SK-N-SH treated with all-trans-retinoic acid at 6 μM for 48 hours (cell line): ENCODE measurements around the gene SARDH.

Experiments used
- ATAC-seq: fragments of 200-7000 bp; cut with Tn5 transposase; 3 replicates; pipeline ENCODE4 v1.9.1; 2020; ENCODE audit warnings: mild to moderate bottlenecking, moderate library complexity
- ARNTL ChIP-seq: fragments of 450-650 bp; formaldehyde crosslinking; IDR thresholded peaks from 2 replicates; pipeline ENCODE4 v1.5.0; 2020; ENCODE audit warnings: low read depth, mild to moderate bottlenecking, moderate library complexity, borderline replicate concordance
- BACH2 ChIP-seq: fragments of 250-450 bp; sonication (Bioruptor Pico); IDR thresholded peaks from 2 replicates; pipeline ENCODE4 v1.9.0; 2021; ENCODE audit warnings: mild to moderate bottlenecking, borderline replicate concordance
- CREB5 ChIP-seq: fragments of 250-450 bp; sonication (Bioruptor Pico); IDR thresholded peaks from 2 replicates; pipeline ENCODE4 v1.5.1; 2020; ENCODE audit warnings: low read depth, mild to moderate bottlenecking, moderate library complexity
- CSDC2 ChIP-seq: fragments of 250-450 bp; sonication (Bioruptor Pico); IDR thresholded peaks from 2 replicates; pipeline ENCODE4 v1.5.0; 2020; ENCODE audit warnings: mild to moderate bottlenecking, moderate library complexity
- ESRRG ChIP-seq: fragments of 250-450 bp; sonication (Bioruptor Pico); IDR thresholded peaks from 2 replicates; pipeline ENCODE4 v1.6.1; 2021; ENCODE audit warnings: mild to moderate bottlenecking
- GLIS3 ChIP-seq: fragments of 250-450 bp; sonication (Bioruptor Pico); IDR thresholded peaks from 2 replicates; pipeline ENCODE4 v1.5.0; 2020; ENCODE audit warnings: mild to moderate bottlenecking, moderate library complexity
- ISL1 ChIP-seq: fragments of 250-450 bp; sonication (Bioruptor Pico); IDR thresholded peaks from 2 replicates; pipeline ENCODE4 v2.1.2; 2022; ENCODE audit warnings: mild to moderate bottlenecking, moderate library complexity
- PATZ1 ChIP-seq: fragments of 250-450 bp; sonication (Bioruptor Pico); IDR thresholded peaks from 2 replicates; pipeline ENCODE4 v1.8.0; 2020; ENCODE audit warnings: mild to moderate bottlenecking, moderate library complexity, borderline replicate concordance
- POU6F1 ChIP-seq: fragments of 250-450 bp; sonication (Bioruptor Pico); IDR thresholded peaks from 2 replicates; pipeline ENCODE4 v1.8.0; 2021; ENCODE audit warnings: low read depth, mild to moderate bottlenecking, moderate library complexity, borderline replicate concordance
- PPARA ChIP-seq: fragments of 250-450 bp; sonication (Bioruptor Pico); IDR thresholded peaks from 2 replicates; pipeline ENCODE4 v1.5.0; 2020; ENCODE audit warnings: mild to moderate bottlenecking, borderline replicate concordance
- RARB ChIP-seq: fragments of 250-450 bp; sonication (Bioruptor Pico); IDR thresholded peaks from 2 replicates; pipeline ENCODE4 v1.8.0; 2021; ENCODE audit warnings: mild to moderate bottlenecking, moderate library complexity
- TCF4 ChIP-seq: fragments of 250-450 bp; sonication (Bioruptor Pico); IDR thresholded peaks from 2 replicates; pipeline ENCODE4 v1.8.0; 2021; ENCODE audit warnings: mild to moderate bottlenecking, moderate library complexity, borderline replicate concordance
- TOX ChIP-seq: fragments of 250-450 bp; sonication (Bioruptor Pico); IDR thresholded peaks from 2 replicates; pipeline ENCODE4 v1.8.0; 2021; ENCODE audit warnings: mild to moderate bottlenecking, moderate library complexity, borderline replicate concordance
- ZC3H10 ChIP-seq: fragments of 250-450 bp; sonication (Bioruptor Pico); IDR thresholded peaks from 2 replicates; pipeline ENCODE4 v1.5.1; 2021; ENCODE audit warnings: mild to moderate bottlenecking, moderate library complexity
- ZFP30 ChIP-seq: fragments of 450-650 bp; formaldehyde crosslinking; IDR thresholded peaks from 2 replicates; pipeline ENCODE4 v1.5.0; 2022; ENCODE audit warnings: mild to moderate bottlenecking, moderate library complexity
- ZNF565 ChIP-seq: fragments of 450-650 bp; formaldehyde crosslinking; conservative IDR thresholded peaks from 2 replicates; pipeline ENCODE4 v1.5.0; 2020; ENCODE audit warnings: low read depth, mild to moderate bottlenecking, moderate library complexity
- ZNF8 ChIP-seq: fragments of 450-650 bp; formaldehyde crosslinking; IDR thresholded peaks from 2 replicates; pipeline ENCODE4 v1.5.0; 2020; ENCODE audit warnings: mild to moderate bottlenecking, moderate library complexity
- TF ChIP-seq, protein P1 (sequence below): fragments of 250-450 bp; sonication (Bioruptor Pico); IDR thresholded peaks from 2 replicates; pipeline ENCODE4 v1.5.1; 2021; ENCODE audit warnings: mild to moderate bottlenecking, moderate library complexity

SARDH gene

GRCh38 chr9:133658442-133659431 lies 79.4 kb downstream of the SARDH start:
- ATAC-seq = no peak
- TF ChIP-seq TCF4 (no peak), BACH2 (no peak), ARNTL (CRISPR knock-in tag) (no peak), ZNF8 (CRISPR knock-in tag) (no peak), CSDC2 (no peak), PATZ1 (CRISPR knock-in tag) (no peak), CREB5 (CRISPR knock-in tag) (no peak)
- TF ChIP-seq, all 23 proteins: peak for 0

GRCh38 chr9:133657120-133657661 lies 81.0 kb downstream of the SARDH start:
- ATAC-seq = no peak
- no peak for TF ChIP-seq RARB (CRISPR knock-in tag)
- TF ChIP-seq, all 23 proteins: peak for 0

GRCh38 chr9:133656211-133657119 lies 81.7 kb downstream of the SARDH start:
- ATAC-seq = no peak
- TF ChIP-seq ZC3H10 (no peak), CREB5 (CRISPR knock-in tag) (no peak), ESRRG (CRISPR knock-in tag) (no peak), POU6F1 (CRISPR knock-in tag) (no peak)

GRCh38 chr9:133655701-133656100 lies 82.5 kb downstream of the SARDH start:
- TF ChIP-seq ZC3H10 (no peak), ZNF565 (no peak), TOX (CRISPR knock-in tag) (no peak), RARB (CRISPR knock-in tag) (no peak), ARNTL (CRISPR knock-in tag) (no peak), ESRRG (CRISPR knock-in tag) (no peak), GLIS3 (CRISPR knock-in tag) (no peak)
- ATAC-seq = no peak

DNA sequence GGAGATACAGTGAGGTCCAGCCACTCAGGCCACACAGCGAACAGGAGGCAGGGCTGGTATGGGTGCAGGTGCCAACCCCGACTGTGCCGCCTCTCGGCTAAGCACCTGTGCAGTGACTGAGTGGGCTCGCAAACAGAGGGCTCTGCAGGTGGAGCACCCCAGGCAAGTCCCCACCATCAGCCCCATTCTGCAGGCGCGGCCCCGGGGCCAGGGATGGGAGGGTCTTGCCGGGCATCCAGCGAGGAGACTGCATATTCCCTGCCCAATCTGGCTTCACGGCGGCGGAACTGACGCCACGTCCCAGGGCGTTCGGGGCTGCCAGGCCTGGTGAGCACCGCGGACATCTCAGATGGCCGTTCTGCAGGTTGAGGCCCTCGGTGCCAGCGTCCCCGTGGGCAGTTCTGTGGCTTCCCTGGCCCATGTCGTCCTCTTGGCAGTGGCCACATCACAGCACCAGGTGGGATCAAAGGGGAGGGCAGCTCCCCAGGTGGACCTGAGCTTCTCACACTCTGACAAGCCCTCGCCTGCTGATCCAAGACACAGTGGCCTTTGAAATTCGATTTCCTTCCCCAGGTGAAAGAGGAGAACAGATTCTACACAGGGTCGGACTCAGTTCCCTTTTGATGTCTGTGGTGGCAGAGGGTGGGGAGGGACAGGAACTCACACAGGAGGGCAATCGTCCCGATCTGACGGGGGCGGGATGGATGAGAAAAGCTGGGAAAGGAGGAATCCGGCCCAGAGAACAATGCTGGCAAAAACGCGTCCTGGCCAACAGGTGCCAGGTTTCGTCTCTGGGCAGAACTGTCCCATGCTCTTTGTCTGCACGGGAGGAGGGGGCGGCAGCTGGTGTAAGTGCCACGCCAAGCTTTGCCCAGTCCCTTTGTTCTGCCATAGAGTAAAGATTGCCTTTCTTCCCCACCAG lies 83.2 kb downstream of the SARDH start:
- ATAC-seq = no peak
- TF ChIP-seq, protein P1, sequence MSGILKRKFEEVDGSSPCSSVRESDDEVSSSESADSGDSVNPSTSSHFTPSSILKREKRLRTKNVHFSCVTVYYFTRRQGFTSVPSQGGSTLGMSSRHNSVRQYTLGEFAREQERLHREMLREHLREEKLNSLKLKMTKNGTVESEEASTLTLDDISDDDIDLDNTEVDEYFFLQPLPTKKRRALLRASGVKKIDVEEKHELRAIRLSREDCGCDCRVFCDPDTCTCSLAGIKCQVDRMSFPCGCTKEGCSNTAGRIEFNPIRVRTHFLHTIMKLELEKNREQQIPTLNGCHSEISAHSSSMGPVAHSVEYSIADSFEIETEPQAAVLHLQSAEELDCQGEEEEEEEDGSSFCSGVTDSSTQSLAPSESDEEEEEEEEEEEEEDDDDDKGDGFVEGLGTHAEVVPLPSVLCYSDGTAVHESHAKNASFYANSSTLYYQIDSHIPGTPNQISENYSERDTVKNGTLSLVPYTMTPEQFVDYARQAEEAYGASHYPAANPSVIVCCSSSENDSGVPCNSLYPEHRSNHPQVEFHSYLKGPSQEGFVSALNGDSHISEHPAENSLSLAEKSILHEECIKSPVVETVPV (CRISPR knock-in tag) = no peak
- TF ChIP-seq ISL1 (CRISPR knock-in tag) (no peak), PPARA (CRISPR knock-in tag) (no peak), ZFP30 (CRISPR knock-in tag) (no peak), GLIS3 (CRISPR knock-in tag) (no peak), CREB5 (CRISPR knock-in tag) (no peak)
